Vagina (tissue), 2 donors: ENCODE measurements around the gene VPS11.

ENCODE experiments used
- CTCF ChIP-seq, 3 experiments: fragments of 450-650 bp in 2 of 3; fragments of 200-600 bp in 1 of 3; sonication (generic) in 1 of 3; IDR thresholded peaks; one replicate each; pipeline ENCODE4 v1.5.1; 2017 to 2019; ENCODE audit warnings: antibody characterized with exemption in 3 of 3, mild to moderate bottlenecking in 2 of 3, moderate library complexity in 2 of 3
- POLR2AphosphoS5 ChIP-seq, 2 donors: sonication (generic); formaldehyde crosslinking; IDR thresholded peaks; one replicate each; pipeline ENCODE4 v1.9.0; 2017; ENCODE audit warnings: antibody characterized with exemption in 2 of 2, mild to moderate bottlenecking in 2 of 2, low read depth in 1 of 2; ENCODE audit not compliant: insufficient read depth in 1 of 2

GRCh38 chr11:119024430-119025098 is 43.1 kb upstream of the VPS11 start:
- no peak for TF ChIP-seq CTCF (IDR thresholded peaks at IDR 0.05)
- TF ChIP-seq POLR2AphosphoS5 (IDR thresholded peaks at IDR 0.05; ENCODE audit: insufficient read depth in 1 of 2, low read depth in 1 of 2), result no peak
